Measurements from ENCODE around the gene SMYD5. TPM values are rescaled to one million over a fixed set of nuclear protein-coding genes. Genes with fewer than 3 reads are reported as not detected.
A peak's percentile ranks its signal among the peaks of the same experiment; 100 is the strongest.

SMYD5 gene
- total and polyA plus RNA-seq, 9 of the 15 experiments (the other 6 are each of a cell fraction or from before 2014, with no cell fraction given), result 11.4 to 56.8 (median 32.0) TPM

DNA sequence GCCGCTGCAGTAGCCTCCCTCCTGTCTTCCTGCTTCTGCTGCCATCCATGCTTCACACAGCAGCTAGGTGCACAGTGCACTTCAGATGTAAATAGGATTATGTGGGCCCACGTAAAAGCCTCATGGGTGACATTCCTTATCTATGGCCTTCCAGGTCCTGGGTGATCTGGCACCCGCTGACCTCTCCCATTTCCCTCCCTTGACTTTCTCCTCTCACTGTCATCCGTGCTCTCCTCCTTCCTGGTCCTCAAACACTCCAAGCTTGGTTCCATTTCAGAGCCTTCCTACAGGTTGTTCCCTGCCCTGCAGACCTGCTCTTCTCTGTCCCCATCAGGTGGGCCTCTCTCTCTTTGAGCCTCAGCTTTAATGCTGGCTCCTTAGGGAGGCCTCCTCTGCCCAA is 4.0 kb upstream of the SMYD5 start (continued):
- 0 out of 4 replicates have a peak, but pooled peaks of 1 of the 2 experiments have one; percentile 9 for TF ChIP-seq UBTF (IDR thresholded peaks at IDR 0.05; ENCODE audit: borderline replicate concordance in 1 of 2, low read depth in 2 of 2, low read length in 2 of 2)
- no peak for TF ChIP-seq SREBF2 (CRISPR knock-in tag; IDR thresholded peaks at IDR 0.05)

- CTCF ChIA-PET (ENCODE audit: low intra/inter-chr PET ratio), result no interaction called here
- H3K27ac ChIP-seq (ENCODE audit: extremely low read depth, low read depth, low read length), result no peak overlapping the region
- no peak for DNase-seq (ENCODE audit: extremely low read depth in 1 of 4, low spot score in 3 of 4)
- no peaks in the 10 kb centered on the region for H3K36me3 ChIP-seq (ENCODE audit: control insufficient read depth, insufficient read depth, low read length)
- peaks cover 15 to 23% of the 10 kb centered on the region in 2 experiments; a peak in 4 of 5 replicates for H3K4me1 ChIP-seq (replicated peaks in 1 of 2; ENCODE audit: control insufficient read depth in 2 of 2, insufficient read depth in 2 of 2, low read length in 2 of 2)
- BruUV-seq (replicated peaks), result no TSS peak
- no peaks in the 10 kb centered on the region for H3K9me1 ChIP-seq (ENCODE audit: control insufficient read depth, insufficient read depth, low read length)
- 61% methylated on average over 6 of the region's 6 CpGs for WGBS (ENCODE audit: insufficient coverage, low coverage, missing lambda C conversion rate)
- no peak for ATAC-seq
- 0 out of 2 replicates have a peak overlapping the region, but pooled peaks have one; percentile 75 for H2AFZ ChIP-seq (ENCODE audit: low read depth, low read length)
- peaks cover 16% of the 10 kb centered on the region for H3K79me2 ChIP-seq (ENCODE audit: control insufficient read depth, insufficient read depth, low read length)
- H3K4me2 ChIP-seq (ENCODE audit: insufficient read depth, low read length), result no peak overlapping the region
- POLR2A ChIA-PET, result interaction anchor here (0.6 kb wide), 1 partner anchor 139 kb away, joined by 3 read pairs; the partner anchor contains the start of gene SFXN5
- no peaks in the 10 kb centered on the region for H3K9me3 ChIP-seq (replicated peaks; ENCODE audit: control insufficient read depth, insufficient read depth, low read depth, low read length)
- in situ Hi-C loops (cut with MboI), result no loop called here
- TF ChIP-seq, protein P1, sequence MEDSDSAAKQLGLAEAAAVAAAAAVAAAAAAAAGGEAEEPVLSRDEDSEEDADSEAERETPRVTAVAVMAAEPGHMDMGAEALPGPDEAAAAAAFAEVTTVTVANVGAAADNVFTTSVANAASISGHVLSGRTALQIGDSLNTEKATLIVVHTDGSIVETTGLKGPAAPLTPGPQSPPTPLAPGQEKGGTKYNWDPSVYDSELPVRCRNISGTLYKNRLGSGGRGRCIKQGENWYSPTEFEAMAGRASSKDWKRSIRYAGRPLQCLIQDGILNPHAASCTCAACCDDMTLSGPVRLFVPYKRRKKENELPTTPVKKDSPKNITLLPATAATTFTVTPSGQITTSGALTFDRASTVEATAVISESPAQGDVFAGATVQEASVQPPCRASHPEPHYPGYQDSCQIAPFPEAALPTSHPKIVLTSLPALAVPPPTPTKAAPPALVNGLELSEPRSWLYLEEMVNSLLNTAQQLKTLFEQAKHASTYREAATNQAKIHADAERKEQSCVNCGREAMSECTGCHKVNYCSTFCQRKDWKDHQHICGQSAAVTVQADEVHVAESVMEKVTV (CRISPR knock-in tag; IDR thresholded peaks at IDR 0.05), result no peak
- TF ChIP-seq MTA2 (IDR thresholded peaks at IDR 0.05; ENCODE audit: low read depth) (no peak), ZNF551 (CRISPR knock-in tag; IDR thresholded peaks at IDR 0.05) (no peak), SREBF2 (CRISPR knock-in tag; IDR thresholded peaks at IDR 0.05) (no peak), NONO (IDR thresholded peaks at IDR 0.05; ENCODE audit: low read depth in 2 of 2, low read length in 1 of 2) (no peak), NFE2L1 (tag; IDR thresholded peaks at IDR 0.05; ENCODE audit: borderline replicate concordance, low read depth) (no peak), WHSC1 (IDR thresholded peaks at IDR 0.05; ENCODE audit: low read length) (no peak), PHTF2 (CRISPR knock-in tag; IDR thresholded peaks at IDR 0.05) (no peak)
- H3K9ac ChIP-seq (ENCODE audit: insufficient read depth in 1 of 2, low read depth in 2 of 2, low read length in 2 of 2), result peak overlapping the region in 1 of 2 experiments; percentile 33; a peak in 1 of 4 replicates
- H3K27me3 ChIP-seq (ENCODE audit: control insufficient read depth in 2 of 2, insufficient read depth in 2 of 2, low read length in 2 of 2), result peaks cover 0 to 6% of the 10 kb centered on the region in 2 experiments; a peak in 2 of 5 replicates
- H3K4me3 ChIP-seq, result no peak overlapping the region
- intact Hi-C loops (cut with micrococcal nuclease), result no loop called here
- no peaks in the 10 kb centered on the region for H4K20me1 ChIP-seq (replicated peaks; ENCODE audit: control insufficient read depth, insufficient read depth, low read length)
- no peak for FAIRE-seq
These were observed 3.3 kb upstream of the SMYD5 start for GRCh38 chr2:73210696-73211095.

Measured in K562 (cell line).